Osteocyte (in vitro differentiated cells): ENCODE measurements around the gene MYO9A. TPM values are rescaled to one million over a fixed set of nuclear protein-coding genes. Genes with fewer than 3 reads are reported as not detected.

ENCODE experiments used
- DNase-seq: peaks from one replicate; pipeline ENCODE4 v3.0.0; 2021; ENCODE audit warnings: mixed read lengths; ENCODE audit not compliant: unreplicated experiment; ENCODE audit errors: extremely low spot score
- H3K27ac Mint-ChIP-seq: one replicate; pipeline ENCODE4 v1.8.0; 2021; ENCODE audit warnings: mild to moderate bottlenecking, mixed read lengths; ENCODE audit not compliant: unreplicated experiment
- H3K27me3 Mint-ChIP-seq: one replicate; pipeline ENCODE4 v1.8.0; 2021; ENCODE audit warnings: mixed read lengths; ENCODE audit not compliant: unreplicated experiment
- H3K36me3 Mint-ChIP-seq: one replicate; pipeline ENCODE4 v1.8.0; 2021; ENCODE audit warnings: mixed read lengths; ENCODE audit not compliant: unreplicated experiment
- H3K4me1 Mint-ChIP-seq: one replicate; pipeline ENCODE4 v1.8.0; 2021; ENCODE audit warnings: mixed read lengths; ENCODE audit not compliant: unreplicated experiment
- H3K4me3 Mint-ChIP-seq: one replicate; pipeline ENCODE4 v1.8.0; 2021; ENCODE audit warnings: mild to moderate bottlenecking, moderate library complexity, mixed read lengths; ENCODE audit not compliant: unreplicated experiment
- H3K9me3 Mint-ChIP-seq: one replicate; pipeline ENCODE4 v1.8.0; 2021; ENCODE audit warnings: mixed read lengths; ENCODE audit not compliant: unreplicated experiment
- CTCF ChIP-seq: fragments of 200-600 bp; sonication (generic); IDR thresholded peaks from 2 replicates; pipeline ENCODE4 v1.5.0; 2021; ENCODE audit warnings: antibody characterized with exemption, mild to moderate bottlenecking, moderate library complexity
- total RNA-seq: library from RNA; stranded (reverse); gene quantifications from 2 replicates; pipeline ENCODE4 v1.2.1, GENCODE V29; 2021

The MYO9A gene
- total RNA-seq, 1 donor from 2014 or later: 39.6 TPM

GRCh38 chr15:72155635-72156616 lies 38.0 kb upstream of the MYO9A start:
- H3K9me3 Mint-ChIP-seq: no peaks in the 10 kb centered on the region
- peaks cover 3% of the 10 kb centered on the region for H3K27me3 Mint-ChIP-seq
- TF ChIP-seq CTCF: peak; percentile 88
- H3K27ac Mint-ChIP-seq: peak overlapping the region; percentile 64
- no peaks in the 10 kb centered on the region for H3K36me3 Mint-ChIP-seq
- peaks cover 11% of the 10 kb centered on the region for H3K4me1 Mint-ChIP-seq
- peak; percentile 90 for DNase-seq
- peak overlapping the region; percentile 70 for H3K4me3 Mint-ChIP-seq

GRCh38 chr15:72155003-72155621 lies 37.2 kb upstream of the MYO9A start:
- Mint-ChIP-seq H3K4me1 (peaks cover 11% of the 10 kb centered on the region), H3K27me3 (peaks cover 3% of the 10 kb centered on the region), H3K27ac (peak overlapping the region; percentile 64), H3K36me3 (no peaks in the 10 kb centered on the region), H3K9me3 (no peaks in the 10 kb centered on the region), H3K4me3 (peak overlapping the region; percentile 70)
- DNase-seq: no peak
- TF ChIP-seq CTCF: no peak

GRCh38 chr15:72154316-72154715 lies 36.4 kb upstream of the MYO9A start:
- H3K27ac Mint-ChIP-seq: no peak overlapping the region
- H3K4me3 Mint-ChIP-seq: no peak overlapping the region
- no peaks in the 10 kb centered on the region for H3K36me3 Mint-ChIP-seq
- peaks cover 3% of the 10 kb centered on the region for H3K27me3 Mint-ChIP-seq
- DNase-seq: no peak
- peaks cover 11% of the 10 kb centered on the region for H3K4me1 Mint-ChIP-seq
- no peaks in the 10 kb centered on the region for H3K9me3 Mint-ChIP-seq
- no peak for TF ChIP-seq CTCF

GRCh38 chr15:72153269-72154000 lies 35.5 kb upstream of the MYO9A start:
- Mint-ChIP-seq H3K4me1 (peaks cover 11% of the 10 kb centered on the region), H3K9me3 (no peaks in the 10 kb centered on the region), H3K36me3 (no peaks in the 10 kb centered on the region), H3K4me3 (no peak overlapping the region), H3K27ac (no peak overlapping the region), H3K27me3 (no peaks in the 10 kb centered on the region)
- TF ChIP-seq CTCF: no peak
- DNase-seq: no peak
